Ovary (tissue), 3 donors: ENCODE results near the gene RAP1A.

ENCODE experiments used
- POLR2A ChIP-seq: fragments of 450-650 bp; IDR thresholded peaks from one replicate; pipeline ENCODE4 v1.6.1; 2017; ENCODE audit warnings: antibody characterized with exemption, mild to moderate bottlenecking, moderate library complexity
- TF ChIP-seq, protein P1 (sequence below), 3 donors: fragments of 450-650 bp in 2 of 3; fragments of 200-600 bp in 1 of 3; IDR thresholded peaks; one replicate each; pipeline versions ENCODE4 v1.5.1 to v1.8.0; 2016 to 2022; ENCODE audit warnings: antibody characterized with exemption in 3 of 3, mild to moderate bottlenecking in 1 of 3
- donor health status: DM: no; HTN: no; CAD: no.

DNA sequence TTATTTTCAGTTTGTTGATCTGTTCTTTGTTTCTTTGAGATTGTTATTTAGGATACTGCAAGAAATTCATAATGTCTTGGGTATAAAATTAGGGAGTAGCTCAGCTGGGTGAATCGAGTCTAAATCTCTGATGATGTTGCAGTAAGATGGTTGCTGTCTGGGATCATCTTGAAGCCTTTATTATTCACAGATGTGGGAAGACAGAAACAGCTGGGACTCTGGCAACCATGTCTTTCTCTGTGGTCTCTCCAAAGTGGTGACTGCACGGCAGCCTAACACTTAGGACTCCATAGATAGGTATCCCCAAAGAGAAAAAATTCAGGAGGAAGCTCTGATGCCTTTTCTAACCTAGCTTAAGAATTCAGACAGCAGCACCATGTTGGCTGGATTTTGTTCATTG lies 52.7 kb downstream of the RAP1A start:
- no peak for TF ChIP-seq POLR2A
- TF ChIP-seq, protein P1, sequence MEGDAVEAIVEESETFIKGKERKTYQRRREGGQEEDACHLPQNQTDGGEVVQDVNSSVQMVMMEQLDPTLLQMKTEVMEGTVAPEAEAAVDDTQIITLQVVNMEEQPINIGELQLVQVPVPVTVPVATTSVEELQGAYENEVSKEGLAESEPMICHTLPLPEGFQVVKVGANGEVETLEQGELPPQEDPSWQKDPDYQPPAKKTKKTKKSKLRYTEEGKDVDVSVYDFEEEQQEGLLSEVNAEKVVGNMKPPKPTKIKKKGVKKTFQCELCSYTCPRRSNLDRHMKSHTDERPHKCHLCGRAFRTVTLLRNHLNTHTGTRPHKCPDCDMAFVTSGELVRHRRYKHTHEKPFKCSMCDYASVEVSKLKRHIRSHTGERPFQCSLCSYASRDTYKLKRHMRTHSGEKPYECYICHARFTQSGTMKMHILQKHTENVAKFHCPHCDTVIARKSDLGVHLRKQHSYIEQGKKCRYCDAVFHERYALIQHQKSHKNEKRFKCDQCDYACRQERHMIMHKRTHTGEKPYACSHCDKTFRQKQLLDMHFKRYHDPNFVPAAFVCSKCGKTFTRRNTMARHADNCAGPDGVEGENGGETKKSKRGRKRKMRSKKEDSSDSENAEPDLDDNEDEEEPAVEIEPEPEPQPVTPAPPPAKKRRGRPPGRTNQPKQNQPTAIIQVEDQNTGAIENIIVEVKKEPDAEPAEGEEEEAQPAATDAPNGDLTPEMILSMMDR (IDR thresholded peaks at IDR 0.05): no peak
